NOMO-1 (cell line): ENCODE measurements around the gene TOR1AIP2.

Experiments
- DNase-seq, 2 experiments: peaks; one replicate each; lab custom pipeline; 2025; ENCODE audit not compliant: unreplicated experiment in 2 of 2; lab: John Stamatoyannopoulos, UW

Gene TOR1AIP2

DNA sequence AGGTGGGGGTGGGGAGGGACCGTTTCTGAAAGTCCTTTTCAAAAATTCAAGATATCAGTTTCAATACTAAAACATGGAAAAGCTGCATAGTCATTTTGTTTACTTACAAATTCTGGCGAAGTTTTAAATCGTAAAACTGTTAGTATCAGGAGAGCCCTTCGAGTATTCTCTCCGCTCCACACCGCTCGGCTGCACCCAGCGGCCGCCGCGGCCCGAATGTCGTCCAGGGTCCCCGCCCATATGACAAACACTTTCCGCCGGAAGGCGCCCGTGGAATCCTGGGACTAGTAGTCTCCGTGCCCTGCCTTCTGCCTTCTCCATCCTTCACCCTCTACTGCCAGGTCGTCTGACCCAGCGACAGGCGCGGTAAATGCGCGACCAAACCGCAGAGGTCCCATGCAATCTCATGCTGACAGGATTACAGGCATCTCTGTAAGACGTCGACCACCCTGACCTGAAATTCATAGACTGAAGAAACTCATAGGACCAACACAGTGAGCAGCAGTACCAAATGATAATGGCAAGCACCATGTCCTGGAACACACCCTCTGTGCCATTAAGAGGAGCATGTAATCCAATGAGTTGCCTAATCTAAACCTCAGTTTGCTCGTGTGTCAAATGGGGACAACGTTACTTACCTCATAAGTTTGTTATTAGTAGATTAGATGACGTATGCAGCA, at the start of gene TOR1AIP2:
Gene TOR1AIP2, minus strand, starts transcription at position 218 of the 680 bp plus-strand sequence. CDS start 25,138 bp downstream, outside the sequence.
- peak; percentile 86 to 90 for DNase-seq

DNA sequence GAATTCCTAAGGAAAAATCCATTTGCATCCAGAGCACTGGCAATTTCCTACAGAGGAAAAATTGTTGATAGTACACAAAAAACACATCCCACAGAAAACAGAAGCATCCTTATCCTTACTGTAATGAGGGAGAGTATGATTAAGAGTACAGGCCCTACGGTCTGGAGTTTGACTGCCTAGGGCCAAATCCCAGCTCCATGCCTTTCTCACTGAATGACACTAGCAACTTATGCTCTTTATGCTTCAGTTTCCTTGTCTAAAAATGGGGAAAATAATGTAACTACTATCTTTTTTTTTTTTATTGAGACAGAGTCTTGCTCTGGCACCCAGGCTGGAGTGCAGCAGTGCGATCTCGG, 49.2 kb upstream of the TOR1AIP2 start:
- DNase-seq, result no peak

DNA sequence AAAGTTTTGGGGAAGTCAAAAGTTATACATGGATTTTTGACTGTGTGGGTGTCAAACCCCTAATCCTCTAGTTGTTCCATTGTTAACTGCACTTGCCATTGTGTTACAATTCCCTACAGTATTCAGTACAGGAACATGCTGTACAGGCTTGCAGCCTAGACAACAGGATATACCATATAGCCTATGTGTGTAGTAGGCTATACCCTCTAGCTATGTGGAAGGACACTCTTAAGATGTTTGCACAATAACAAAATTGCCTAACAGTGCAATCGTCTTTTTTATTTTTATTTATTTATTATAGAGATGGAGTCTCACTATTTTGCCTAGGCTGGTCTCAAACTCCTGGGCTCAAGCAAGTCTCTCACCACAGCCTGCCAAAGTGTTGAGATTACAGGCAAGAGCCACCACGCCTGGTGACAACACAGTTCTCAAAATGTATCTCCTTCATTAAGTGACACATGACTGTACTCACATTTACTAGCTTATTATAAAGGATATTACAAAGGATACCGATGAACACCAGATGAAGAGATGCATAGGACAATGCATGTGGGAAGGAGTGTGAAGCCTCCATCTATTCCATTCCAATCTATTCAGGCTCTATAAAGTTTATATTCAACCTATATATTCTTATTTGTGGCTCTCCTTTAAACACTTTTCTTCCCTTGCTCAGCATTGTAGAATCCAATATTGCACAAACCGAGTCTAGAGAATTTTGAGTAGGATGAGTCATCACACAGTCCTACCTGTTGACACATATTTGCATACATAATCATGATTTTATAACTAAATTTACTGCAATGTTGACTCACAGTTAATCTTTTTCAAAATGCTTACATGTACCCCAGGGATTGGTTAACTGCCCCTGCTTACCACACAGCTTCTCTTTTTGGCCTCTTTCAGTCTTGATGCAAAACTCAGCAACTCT, 48.6 kb upstream of the TOR1AIP2 start:
- peak in 1 of 2 experiments; percentile 71 for DNase-seq

DNA sequence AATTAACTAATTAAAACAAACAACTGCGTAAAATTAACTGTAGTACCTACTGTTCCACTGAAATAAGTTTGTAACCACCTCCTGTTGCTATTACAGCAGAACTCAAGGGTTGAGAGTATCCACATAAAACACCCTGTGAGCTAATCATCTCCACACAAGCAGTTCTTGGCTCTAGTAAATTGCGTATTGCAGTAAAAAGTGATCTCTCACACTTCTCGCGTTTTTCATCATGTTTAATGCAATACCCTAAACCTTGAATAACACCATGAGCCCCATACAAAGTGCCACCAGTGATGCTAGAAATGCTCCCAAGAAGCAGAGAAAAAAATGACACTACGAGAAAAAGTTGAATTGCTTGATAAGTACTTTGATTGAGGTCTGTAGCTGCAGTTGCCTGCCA, 47.7 kb upstream of the TOR1AIP2 start:
- no peak for DNase-seq

DNA sequence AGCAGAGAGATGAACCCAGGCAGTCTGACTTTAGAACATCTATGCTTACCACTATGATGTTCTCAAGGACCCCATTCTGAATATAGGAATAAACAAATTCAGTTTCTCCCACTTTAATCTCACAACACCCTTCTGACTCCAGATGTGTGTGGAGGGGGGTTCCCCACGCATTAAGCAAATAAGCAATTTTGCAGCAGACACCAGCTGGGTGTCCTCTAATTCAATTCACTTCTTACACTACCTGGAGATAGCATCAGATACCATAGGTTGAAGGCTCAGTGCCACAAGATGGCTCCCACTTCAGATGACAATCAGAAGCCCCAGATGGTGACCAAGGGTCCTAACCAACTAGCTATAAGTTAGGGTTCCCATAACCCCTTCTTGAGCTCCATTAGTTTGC, 46.7 kb upstream of the TOR1AIP2 start:
- no peak for DNase-seq

DNA sequence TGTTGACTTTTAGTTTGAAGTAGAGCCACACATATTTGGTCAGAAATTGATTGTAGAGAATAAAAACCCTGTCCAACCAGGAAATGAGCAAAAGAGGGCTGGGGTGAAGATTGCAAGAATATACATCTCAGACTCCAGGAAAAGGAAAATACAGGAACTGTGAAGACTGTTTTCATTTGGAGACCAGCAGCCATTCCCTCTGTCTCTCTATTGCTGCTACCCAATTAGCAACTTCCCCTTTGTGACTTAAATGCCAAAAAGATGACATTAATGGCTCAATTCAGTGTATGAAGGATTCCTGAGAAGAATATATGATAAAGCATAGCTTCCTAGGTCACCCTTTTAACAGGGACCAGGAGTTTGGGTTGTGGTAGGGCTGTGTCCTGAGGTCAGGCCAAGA, 45.4 kb upstream of the TOR1AIP2 start:
- DNase-seq, result peak in 1 of 2 experiments; percentile 56

DNA sequence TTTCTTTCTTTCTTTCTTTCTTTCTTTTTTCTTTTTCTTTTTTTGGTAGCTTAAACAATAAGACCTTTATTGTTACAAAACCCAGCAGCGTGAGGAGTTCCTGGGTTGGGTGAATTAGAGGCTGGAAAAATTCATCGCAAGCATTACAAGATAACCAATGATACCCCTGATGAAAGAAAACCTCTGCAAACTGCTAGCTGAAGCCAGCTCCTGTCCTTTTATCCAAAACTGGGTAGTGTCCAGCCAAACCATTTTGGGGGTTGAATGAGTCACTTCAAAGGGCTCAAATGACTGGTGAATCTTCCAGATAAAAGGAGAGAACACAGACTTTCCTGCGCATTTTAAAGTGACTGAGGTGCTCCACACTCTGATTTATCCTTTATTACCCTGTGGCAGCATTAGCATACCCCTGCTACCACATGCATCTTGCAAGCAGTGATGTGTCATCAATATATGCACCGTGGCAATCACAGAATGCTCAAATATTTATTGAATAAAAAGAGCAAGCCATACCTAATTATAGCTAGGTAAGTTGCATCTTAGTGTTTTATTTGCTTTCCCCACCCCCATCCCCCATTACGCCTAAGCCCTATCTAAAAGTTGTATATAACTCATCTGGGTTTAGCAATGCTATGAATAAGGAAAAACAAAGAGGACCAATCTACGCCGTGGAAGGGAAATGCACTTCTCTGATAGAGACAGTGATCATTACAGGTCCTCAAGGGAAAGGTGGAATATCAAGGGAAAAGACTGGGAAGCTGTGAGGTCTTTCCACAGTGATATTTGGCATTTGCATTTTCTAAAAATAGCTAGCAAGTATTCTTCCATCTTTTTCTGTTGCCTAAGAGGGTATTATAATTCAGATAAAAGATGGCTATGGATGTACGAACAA, 44.6 kb upstream of the TOR1AIP2 start:
- no peak for DNase-seq

DNA sequence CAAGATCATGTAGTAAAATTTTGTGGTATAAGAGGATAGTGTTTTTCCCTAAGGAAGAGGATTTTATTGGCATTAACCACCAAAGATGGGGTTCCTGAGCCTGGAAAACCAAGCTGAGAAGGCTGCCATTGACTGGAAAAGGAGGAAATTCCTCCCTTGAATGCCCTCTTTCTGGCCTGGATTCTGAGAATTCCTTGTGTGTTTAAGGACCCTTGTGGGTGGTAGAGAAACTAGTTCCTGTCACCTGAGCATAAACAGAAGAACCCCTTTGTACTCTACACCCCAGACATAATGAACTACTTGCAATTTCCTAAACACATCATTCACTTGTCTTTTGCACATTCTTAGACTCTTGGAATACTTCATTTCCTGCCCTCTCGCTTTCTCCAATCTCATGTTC, 43.9 kb upstream of the TOR1AIP2 start:
- no peak for DNase-seq

DNA sequence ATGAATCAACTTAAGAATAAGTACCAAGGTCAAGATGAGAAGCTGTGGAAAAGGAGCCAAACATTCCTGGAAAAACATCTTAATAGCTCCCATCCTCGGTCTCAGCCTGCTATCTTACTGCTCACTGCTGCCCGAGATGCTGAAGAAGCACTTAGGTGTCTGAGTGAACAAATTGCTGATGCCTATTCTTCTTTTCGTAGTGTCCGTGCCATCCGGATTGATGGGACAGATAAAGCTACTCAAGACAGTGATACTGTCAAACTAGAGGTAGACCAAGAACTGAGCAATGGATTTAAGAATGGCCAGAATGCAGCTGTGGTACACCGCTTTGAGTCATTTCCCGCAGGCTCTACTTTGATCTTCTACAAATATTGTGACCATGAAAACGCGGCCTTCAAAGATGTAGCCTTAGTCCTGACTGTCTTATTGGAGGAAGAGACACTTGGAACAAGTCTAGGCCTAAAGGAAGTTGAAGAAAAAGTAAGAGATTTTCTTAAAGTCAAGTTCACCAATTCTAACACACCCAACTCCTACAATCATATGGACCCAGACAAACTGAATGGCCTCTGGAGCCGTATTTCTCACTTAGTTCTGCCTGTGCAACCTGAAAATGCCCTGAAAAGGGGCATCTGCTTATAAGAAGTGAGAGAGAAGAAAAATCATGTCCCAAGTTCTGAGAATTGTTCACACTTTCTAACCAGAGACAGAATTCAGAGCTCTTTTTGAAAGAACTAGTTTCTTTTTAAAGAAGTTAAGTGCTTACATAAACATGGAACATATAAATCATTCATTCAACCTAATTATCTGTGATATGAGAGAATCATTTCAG, 40.2 kb upstream of the TOR1AIP2 start:
- no peak for DNase-seq

DNA sequence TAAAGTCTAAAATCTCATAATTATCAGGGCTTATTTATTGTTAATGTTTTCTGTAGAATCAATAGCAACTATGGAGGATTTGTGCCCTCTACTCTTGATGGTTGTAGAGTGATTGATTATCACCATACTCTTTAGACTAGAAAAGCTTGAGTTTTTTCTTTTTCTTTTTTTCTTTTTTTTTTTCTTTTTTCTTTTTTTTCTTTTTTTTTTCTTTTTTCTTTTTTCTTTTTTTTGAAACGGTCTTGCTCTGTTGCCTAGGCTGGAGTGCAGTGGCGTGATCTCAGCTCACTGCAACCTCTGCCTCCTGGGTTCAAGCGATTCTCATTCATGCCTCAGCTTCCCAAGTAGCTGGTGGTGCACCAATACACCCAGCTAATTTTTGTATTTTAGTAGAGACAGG, 34.2 kb upstream of the TOR1AIP2 start:
- DNase-seq, result no peak

DNA sequence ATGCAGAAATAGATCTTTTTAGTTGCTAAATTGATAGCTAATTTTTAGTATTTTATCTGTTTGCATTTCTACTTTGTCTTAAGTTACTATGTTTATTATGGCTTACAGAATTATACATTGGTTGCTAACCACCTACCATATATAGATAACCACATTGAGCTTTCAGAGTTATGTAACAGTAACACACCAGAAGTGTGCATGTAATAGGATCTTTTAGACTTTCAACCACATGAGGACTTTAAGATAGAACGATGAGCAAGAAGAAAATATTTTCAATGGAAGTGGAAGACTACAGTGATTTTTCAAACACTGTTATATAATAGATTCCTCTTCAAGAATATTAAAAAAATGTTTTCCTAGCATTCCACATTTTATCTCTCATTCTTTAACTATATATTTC, 33.3 kb upstream of the TOR1AIP2 start:
- DNase-seq, result peak in 1 of 2 experiments; percentile 72

DNA sequence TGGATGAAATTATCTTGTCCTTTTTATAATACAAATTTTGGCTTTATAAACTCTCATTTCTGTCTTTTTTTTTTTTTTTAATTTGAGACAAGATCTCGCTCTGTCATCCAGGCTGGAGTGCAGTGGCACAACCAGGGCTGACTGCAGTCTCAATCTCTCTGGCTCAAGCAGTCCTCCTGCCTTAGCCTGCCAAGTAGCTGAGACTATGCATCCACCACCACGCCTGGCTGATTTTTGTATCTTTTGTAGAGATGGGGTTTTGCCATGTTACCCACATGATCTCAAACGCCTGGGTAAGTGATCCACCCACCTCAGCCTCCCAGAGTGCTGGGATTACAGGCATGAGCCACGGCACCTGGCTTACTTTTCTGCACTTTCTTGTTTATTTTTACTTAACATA, 12.0 kb upstream of the TOR1AIP2 start:
- no peak for DNase-seq

DNA sequence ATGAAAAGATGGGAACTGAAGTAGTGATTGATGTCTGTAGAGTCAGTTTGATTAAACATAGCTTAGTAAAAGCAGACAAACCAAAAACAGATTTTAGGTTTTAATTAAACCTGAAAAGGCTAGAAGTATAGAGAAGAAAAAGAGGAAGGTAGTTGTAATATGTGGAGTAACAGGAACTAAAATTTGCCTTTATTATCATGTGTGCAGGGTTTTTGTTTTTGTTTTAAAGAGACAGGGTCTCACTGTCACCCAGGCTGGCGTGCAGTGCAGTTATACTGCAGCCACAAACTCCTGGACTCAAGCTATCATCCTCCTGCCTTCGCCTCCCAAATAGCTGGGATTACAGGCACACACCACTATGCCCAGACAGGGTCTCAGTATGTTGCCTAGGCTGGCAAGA, 10.5 kb upstream of the TOR1AIP2 start:
- peak; percentile 41 to 84 for DNase-seq

DNA sequence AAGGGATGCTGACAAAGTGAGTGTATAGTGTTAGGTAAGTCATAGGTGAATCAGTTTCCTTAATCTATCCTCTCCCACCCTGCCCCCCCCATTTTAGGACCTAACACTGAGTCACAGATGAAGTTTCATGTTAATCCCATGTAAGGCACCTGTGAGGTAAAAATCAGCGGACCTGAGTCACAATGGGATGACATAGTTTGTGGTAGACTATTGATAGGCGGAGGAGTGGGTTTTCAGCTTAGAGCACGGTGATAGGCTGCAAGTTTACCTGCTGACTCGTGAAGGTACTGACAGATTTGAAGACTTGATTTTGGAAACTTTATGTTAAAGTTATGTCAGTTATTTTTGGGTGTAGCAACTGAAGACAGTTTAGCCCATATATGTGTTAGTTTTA, 6.1 kb upstream of the TOR1AIP2 start:
- DNase-seq, result peak in 1 of 2 experiments; percentile 7

DNA sequence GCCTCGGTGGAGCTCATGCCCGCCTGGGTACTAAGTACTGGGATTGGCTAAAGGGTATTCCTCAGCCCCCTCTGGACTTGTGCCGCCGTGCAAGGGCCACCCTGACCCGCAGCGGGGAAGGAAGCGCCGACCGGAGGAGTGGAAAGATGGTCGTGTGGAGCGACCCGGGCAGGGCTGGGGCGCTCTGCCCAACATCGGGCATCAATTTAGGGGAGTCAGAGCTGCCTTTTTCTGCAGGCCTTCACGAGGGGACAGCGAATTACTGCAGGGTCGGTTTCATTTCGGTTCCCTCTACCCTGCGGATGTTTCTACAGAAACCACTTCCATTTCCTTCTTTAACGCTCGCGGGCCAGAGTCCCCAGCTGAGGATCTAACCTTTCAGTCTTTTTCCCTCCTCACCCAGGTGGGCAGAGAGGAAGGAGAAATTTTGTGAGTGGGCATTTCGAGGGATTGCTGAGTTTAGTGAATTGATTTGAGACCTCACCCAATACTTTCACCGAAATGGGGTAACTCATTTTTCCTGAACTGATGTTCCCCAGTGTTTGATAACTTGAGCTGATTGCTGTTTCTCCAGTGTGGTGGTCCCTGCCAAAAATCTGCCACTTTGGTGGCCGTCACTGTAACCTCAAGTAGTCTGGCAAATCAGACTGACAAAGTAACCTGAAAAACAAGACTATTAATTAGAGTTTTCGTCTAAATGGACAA, 5.6 kb upstream of the TOR1AIP2 start:
- DNase-seq, result peak; percentile 69 to 71

DNA sequence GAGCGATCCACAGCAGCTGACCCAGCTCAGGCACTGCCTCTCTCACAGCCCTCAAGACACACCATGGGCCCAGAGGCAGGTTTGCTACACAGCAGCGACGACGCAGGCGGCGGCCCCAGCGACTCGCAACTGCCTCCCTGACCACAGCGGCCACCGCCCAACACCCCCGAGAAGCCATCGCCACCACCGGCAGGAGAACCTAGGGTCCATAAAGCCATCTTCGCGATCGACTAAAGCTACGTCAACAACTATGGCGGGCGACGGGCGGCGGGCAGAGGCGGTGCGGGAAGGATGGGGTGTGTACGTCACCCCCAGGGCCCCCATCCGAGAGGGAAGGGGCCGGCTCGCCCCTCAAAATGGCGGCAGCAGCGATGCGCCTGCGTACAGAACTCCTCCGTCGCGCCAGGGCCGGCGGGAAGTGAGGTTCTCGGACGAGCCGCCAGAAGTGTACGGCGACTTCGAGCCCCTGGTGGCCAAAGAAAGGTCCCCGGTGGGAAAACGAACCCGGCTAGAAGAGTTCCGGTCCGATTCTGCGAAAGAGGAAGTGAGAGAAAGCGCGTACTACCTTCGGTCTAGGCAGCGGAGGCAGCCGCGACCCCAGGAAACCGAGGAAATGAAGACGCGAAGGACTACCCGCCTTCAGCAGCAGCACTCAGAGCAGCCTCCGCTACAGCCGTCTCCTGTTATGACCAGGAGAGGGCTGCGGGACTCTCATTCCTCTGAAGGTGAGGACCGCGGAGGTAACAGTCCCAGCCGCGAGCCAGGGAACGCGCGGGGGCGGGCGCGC, 4.8 kb upstream of the TOR1AIP2 start, which contains the start of gene TOR1AIP1:
Gene TOR1AIP1, plus strand, starts transcription at position 33 of the 787 bp plus-strand sequence. Its CDS starts 218 bp downstream, at position 251.
- DNase-seq, result peak; percentile 95 to 96

DNA sequence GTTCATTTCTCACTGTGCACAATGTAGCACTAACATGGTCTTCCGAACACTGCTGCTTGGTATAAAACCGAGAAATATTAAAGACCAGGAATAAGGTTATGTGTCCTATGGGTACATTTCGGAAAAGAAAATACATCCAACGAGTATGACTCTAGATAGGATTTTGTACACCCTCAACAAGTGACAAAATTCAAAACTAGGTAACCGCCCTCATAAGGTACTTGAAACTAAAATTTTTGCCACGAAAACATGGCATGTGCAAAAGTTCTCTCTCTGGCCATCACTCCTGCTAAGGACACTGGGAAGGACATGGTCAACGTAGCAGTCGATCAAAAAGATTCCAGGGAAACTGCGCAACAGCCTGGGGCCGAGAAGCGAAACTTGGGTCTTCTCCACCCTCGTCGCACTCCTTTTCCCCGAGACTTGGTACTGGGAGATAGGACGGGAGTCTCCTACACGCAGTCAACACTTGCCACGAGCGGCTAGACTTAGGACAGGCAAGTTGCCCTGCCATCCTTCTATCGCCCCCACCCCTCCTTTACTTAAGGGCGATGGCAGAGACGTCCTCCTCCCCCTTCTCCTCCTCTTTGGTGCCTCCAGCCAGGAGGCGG, 4.1 kb upstream of the TOR1AIP2 start:
- DNase-seq, result peak; percentile 53 to 61

DNA sequence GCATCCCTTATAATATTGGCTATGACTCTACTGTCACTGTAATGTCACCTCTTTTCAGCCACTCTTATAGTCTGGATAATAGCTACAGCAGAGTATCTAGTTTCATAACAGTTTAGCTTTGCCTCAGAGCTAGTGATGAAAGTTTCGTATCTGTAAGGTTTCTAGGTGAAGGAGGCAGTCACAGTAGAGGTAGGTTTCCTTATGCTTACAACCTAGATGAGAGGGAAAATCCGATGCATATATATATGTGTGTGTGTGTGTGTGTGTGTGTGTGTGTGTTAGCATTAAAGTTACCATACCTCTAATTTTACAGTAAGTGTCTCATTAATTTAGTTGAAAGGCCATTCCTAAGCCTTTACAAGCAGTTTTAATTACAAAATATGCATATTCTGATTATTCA, 2.2 kb upstream of the TOR1AIP2 start:
- DNase-seq, result no peak
